ENCODE results near the gene PARP12.

PARP12 gene

DNA sequence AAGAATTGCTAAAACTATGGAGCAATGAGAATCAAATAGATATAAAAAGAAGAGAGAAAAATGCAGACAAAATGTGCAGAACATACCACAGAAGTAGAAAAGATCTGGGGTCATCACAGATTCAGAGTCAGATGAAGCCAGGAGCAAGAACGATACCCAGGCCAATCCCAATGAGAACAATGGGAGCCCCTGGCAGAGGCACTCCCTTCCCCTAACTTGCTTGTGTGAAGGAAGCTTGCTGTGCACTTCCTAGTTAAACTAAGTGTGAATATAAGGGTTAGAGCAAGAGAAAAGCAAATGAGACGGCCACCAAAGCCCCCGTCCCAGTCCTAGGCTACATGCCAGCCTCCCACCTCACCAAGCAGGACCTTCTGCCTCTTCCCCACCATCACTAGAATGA is 12.7 kb downstream of the PARP12 start:
- TF ChIP-seq CTCF (IDR thresholded peaks at IDR 0.05): no peak

DNA sequence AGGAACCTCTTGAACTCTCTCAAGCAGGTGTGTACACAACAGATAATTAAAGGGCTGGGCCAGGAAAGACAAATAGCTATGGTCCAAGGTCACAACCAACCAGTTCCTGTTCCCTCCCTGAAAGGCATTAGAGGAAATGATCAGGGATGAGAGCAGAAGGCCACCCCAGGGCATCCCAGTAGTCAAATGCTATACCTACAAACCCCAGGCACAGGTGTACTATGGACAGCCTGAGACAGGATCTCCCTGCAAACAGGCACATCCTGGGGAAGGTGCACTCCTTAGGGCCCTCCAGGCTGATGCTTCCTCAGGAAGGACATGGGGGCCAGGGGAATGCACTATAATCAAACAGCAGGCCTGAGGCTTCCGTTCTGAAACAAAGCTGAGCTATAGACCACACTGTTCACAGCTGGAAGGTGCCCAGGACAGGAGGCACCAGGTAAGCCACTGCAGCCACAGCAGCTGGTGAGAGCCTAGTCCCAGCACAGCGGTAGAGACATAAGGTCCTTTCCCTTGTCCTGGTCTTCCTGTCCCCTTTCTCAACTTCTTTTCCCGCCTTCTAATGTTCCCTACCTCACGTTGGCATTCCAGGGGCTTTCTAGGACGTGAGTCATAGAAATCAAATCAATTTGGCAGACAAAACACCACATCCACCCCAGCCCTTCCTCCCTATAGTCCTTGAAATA is 13.3 kb downstream of the PARP12 start:
- no peak for TF ChIP-seq CTCF (IDR thresholded peaks at IDR 0.05)

DNA sequence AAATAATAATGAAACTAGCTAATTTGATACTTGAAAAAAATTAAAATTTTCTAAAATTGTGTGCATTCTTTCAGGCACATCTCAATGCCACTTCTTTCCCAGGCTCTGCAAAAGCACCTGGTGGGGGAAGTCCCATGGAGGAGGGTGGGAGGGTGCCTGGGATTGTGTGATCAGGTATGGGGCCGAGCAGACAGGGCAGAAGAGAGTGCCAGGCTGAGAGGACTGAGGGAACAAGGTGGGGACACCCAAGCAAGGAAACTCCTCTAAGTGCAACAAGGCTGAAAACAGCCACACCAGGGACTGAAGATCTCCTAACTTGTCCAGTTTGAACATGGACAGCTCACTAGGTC is 13.8 kb downstream of the PARP12 start:
- TF ChIP-seq CTCF (IDR thresholded peaks at IDR 0.05): no peak

DNA sequence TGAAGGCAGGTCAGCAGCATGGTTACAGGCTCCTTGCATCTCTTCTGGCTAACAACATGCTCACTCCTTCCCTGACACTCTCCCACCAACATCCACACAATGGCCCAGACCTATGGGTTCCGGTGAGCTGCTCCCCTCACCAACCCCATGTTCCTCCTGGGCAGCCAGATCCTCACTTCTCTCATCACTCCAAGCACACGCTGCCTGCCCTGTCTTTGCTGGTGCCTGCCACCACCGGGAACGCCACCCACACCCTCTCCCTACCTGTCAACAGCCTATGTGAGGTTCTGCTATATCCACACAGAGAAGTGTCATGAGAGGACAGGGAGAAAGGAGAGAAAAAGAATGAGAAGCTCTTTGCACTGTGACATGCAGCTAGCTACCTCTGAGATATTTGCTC is 14.6 kb downstream of the PARP12 start:
- TF ChIP-seq CTCF (IDR thresholded peaks at IDR 0.05): no peak

DNA sequence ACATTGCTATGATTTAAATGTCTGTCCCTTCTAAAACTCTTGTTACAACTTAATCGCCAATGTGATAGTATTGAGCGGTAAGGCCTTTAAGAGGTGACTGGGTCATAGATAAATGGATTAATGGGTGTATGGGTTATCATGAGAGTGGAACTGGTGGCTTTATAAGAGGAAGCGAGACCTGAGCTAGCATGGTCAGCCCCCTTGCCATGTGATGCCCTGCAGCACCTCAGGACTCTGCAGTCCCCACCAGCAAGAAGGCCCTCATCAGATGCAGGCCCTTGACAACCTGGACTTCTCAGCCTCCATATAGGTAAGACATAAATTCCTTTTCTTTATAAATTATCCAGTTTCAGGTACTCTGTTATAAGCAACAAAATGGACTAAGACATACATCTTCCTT is 15.6 kb downstream of the PARP12 start:
- no peak for TF ChIP-seq CTCF (IDR thresholded peaks at IDR 0.05)

- TF ChIP-seq CTCF (IDR thresholded peaks at IDR 0.05): no peak
These were observed 17.1 kb downstream of the PARP12 start for GRCh38 chr7:140045697-140046096.

- no peak for TF ChIP-seq CTCF (IDR thresholded peaks at IDR 0.05)
These were observed 18.5 kb downstream of the PARP12 start for GRCh38 chr7:140044251-140044650.

GRCh38 chr7:140042386-140042670 is 20.4 kb downstream of the PARP12 start:
- TF ChIP-seq CTCF (IDR thresholded peaks at IDR 0.05): no peak

Data from LNCAP (cell line).